ENCODE measurements around the gene GPR42.

GPR42 gene

DNA sequence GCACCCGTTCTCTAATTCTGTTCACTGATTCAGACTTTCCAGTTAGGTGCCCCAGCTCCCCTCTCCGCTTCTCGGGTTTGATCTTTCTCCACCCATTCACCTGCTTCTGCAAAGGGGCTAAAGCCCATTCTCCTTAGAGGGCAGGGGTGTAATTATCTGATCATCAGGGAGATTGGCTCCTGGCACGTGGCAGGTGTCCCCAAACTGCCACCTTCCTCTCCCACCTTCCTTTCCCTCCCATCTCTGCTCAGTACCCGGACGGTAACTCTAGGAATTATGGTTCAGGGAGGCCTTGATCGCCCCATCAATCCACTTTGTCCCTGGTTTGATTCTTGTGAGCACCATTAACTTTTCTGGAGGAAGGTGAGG is 23.0 kb upstream of the GPR42 start:
- CTCF ChIA-PET, result interaction anchor here (0.6 to 3.5 kb wide), 5 partner anchors 146 to 315 kb away, joined by 3 to 19 read pairs (median 4); no protein-coding TSS in a partner anchor
- TF ChIP-seq ZBTB1 (tag by site-specific recombination; IDR thresholded peaks at IDR 0.05) (no peak), ZSCAN23 (tag by site-specific recombination; IDR thresholded peaks at IDR 0.05) (no peak), ZNF560 (tag by site-specific recombination; IDR thresholded peaks at IDR 0.05; ENCODE audit: borderline replicate concordance) (no peak)
- TF ChIP-seq, protein P1, sequence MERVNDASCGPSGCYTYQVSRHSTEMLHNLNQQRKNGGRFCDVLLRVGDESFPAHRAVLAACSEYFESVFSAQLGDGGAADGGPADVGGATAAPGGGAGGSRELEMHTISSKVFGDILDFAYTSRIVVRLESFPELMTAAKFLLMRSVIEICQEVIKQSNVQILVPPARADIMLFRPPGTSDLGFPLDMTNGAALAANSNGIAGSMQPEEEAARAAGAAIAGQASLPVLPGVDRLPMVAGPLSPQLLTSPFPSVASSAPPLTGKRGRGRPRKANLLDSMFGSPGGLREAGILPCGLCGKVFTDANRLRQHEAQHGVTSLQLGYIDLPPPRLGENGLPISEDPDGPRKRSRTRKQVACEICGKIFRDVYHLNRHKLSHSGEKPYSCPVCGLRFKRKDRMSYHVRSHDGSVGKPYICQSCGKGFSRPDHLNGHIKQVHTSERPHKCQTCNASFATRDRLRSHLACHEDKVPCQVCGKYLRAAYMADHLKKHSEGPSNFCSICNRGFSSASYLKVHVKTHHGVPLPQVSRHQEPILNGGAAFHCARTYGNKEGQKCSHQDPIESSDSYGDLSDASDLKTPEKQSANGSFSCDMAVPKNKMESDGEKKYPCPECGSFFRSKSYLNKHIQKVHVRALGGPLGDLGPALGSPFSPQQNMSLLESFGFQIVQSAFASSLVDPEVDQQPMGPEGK (tag by site-specific recombination; IDR thresholded peaks at IDR 0.05), result no peak
- H3K4me1 ChIP-seq (ENCODE audit: control insufficient read depth, insufficient read depth, low read length), result no peaks in the 10 kb centered on the region
- no peak overlapping the region for H3K4me3 ChIP-seq (ENCODE audit: low read depth, low read length)
- H3K9me3 ChIP-seq (ENCODE audit: control insufficient read depth, insufficient read depth, low read depth, low read length), result no peaks in the 10 kb centered on the region
- H3K27ac ChIP-seq (ENCODE audit: extremely low read depth, low read depth, low read length), result no peak overlapping the region
- H3K36me3 ChIP-seq (ENCODE audit: control insufficient read depth in 2 of 2, insufficient read depth in 1 of 2, low read length in 2 of 2), result no peaks in the 10 kb centered on the region
- POLR2A ChIA-PET, result no interaction called here

DNA sequence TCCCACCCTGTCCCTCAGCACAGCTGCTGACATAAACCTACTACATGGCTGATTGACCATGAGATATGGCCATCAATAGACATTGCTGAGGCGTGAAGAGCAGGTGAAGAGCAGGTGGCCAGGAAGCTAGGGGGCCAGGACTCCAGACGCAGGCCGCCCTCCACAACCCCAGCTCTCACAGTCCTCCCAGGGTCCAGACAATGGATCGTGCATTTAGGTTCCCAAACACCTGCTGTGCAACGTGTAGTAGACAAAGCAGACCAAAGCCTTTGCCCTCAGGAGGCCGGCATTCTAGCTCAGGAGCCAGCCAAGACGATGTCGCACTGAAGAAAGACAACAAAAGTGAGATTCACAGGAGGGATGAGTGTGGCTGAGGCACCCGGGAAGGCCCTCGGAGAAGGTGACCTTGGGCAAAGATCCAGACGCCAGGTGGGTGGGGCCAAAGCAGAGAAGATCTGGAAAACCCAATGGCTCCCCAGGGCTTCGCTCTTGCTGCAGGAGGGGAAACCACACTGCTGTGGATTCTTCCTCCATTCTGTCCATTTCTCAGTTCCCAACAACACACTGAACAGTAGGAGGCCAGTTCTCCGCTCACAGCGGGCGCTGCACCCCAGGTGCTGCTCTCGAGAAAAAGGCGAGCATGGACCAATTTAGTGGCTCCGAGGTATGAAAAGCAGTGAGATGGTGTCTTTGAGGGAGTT is 21.8 kb upstream of the GPR42 start:
- TF ChIP-seq ZIC2 (tag by site-specific recombination; IDR thresholded peaks at IDR 0.05) (peak; percentile 72), ZBTB48 (tag by site-specific recombination; IDR thresholded peaks at IDR 0.05) (no peak)

GRCh38 chr19:35349614-35350521 is 21.0 kb upstream of the GPR42 start:
- Histone ChIP-seq H3K4me3 (ENCODE audit: low read depth, low read length) (no peak overlapping the region), H3K27ac (ENCODE audit: extremely low read depth, low read depth, low read length) (no peak overlapping the region), H3K4me1 (ENCODE audit: control insufficient read depth, insufficient read depth, low read length) (no peaks in the 10 kb centered on the region), H3K36me3 (ENCODE audit: control insufficient read depth in 2 of 2, insufficient read depth in 1 of 2, low read length in 2 of 2) (no peaks in the 10 kb centered on the region), H3K9me3 (ENCODE audit: control insufficient read depth, insufficient read depth, low read depth, low read length) (no peaks in the 10 kb centered on the region)
- POLR2A ChIA-PET, result interaction anchor here (0.6 to 1.8 kb wide), 2 partner anchors 24 to 161 kb away, joined by 4 to 6 read pairs; no protein-coding TSS in a partner anchor
- CTCF ChIA-PET, result interaction anchor here (0.5 to 10.6 kb wide), 4 partner anchors 18 to 199 kb away, joined by 3 to 157 read pairs (median 7); no protein-coding TSS in a partner anchor
- TF ChIP-seq ZFP37 (tag by site-specific recombination; IDR thresholded peaks at IDR 0.05), result no peak
- TF ChIP-seq, protein P2, sequence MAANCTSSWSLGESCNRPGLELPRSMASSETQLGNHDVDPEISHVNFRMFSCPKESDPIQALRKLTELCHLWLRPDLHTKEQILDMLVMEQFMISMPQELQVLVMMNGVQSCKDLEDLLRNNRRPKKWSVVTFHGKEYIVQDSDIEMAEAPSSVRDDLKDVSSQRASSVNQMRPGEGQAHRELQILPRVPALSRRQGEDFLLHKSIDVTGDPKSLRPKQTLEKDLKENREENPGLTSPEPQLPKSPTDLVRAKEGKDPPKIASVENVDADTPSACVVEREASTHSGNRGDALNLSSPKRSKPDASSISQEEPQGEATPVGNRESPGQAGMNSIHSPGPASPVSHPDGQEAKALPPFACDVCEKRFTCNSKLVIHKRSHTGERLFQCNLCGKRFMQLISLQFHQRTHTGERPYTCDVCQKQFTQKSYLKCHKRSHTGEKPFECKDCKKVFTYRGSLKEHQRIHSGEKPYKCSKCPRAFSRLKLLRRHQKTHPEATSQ (tag by site-specific recombination; IDR thresholded peaks at IDR 0.05), result no peak
- TF ChIP-seq ZSCAN30 (tag by site-specific recombination; IDR thresholded peaks at IDR 0.05), result no peak
- TF ChIP-seq, protein P3, sequence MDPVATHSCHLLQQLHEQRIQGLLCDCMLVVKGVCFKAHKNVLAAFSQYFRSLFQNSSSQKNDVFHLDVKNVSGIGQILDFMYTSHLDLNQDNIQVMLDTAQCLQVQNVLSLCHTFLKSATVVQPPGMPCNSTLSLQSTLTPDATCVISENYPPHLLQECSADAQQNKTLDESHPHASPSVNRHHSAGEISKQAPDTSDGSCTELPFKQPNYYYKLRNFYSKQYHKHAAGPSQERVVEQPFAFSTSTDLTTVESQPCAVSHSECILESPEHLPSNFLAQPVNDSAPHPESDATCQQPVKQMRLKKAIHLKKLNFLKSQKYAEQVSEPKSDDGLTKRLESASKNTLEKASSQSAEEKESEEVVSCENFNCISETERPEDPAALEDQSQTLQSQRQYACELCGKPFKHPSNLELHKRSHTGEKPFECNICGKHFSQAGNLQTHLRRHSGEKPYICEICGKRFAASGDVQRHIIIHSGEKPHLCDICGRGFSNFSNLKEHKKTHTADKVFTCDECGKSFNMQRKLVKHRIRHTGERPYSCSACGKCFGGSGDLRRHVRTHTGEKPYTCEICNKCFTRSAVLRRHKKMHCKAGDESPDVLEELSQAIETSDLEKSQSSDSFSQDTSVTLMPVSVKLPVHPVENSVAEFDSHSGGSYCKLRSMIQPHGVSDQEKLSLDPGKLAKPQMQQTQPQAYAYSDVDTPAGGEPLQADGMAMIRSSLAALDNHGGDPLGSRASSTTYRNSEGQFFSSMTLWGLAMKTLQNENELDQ (tag by site-specific recombination; IDR thresholded peaks at IDR 0.05; ENCODE audit: low read depth), result no peak
- no peak for TF ChIP-seq MYNN (tag by site-specific recombination; IDR thresholded peaks at IDR 0.05; ENCODE audit: borderline replicate concordance)
- no peak for TF ChIP-seq HOXA7 (CRISPR knock-in tag; IDR thresholded peaks at IDR 0.05; ENCODE audit: borderline replicate concordance)
- TF ChIP-seq PRDM10 (tag by site-specific recombination; IDR thresholded peaks at IDR 0.05), result no peak
- TF ChIP-seq OSR2 (tag by site-specific recombination; IDR thresholded peaks at IDR 0.05), result no peak
- TF ChIP-seq ZNF792 (tag by site-specific recombination; IDR thresholded peaks at IDR 0.05), result no peak
- no peak for TF ChIP-seq ZNF561 (tag by site-specific recombination; IDR thresholded peaks at IDR 0.05; ENCODE audit: borderline replicate concordance)
- no peak for TF ChIP-seq REPIN1 (tag by site-specific recombination; IDR thresholded peaks at IDR 0.05; ENCODE audit: low read depth)
- TF ChIP-seq ZNF248 (tag by site-specific recombination; IDR thresholded peaks at IDR 0.05), result no peak
- TF ChIP-seq GLIS2 (tag by site-specific recombination; IDR thresholded peaks at IDR 0.05), result 0 out of 2 replicates have a peak, but pooled peaks have one; percentile 24

More for the DNA sequence above, 21.8 kb upstream of the GPR42 start:
- POLR2A ChIA-PET, result interaction anchor here (0.6 to 1.8 kb wide), 2 partner anchors 25 to 161 kb away, joined by 4 to 6 read pairs; no protein-coding TSS in a partner anchor
- no peaks in the 10 kb centered on the region for H3K36me3 ChIP-seq (ENCODE audit: control insufficient read depth in 2 of 2, insufficient read depth in 1 of 2, low read length in 2 of 2)
- H3K4me1 ChIP-seq (ENCODE audit: control insufficient read depth, insufficient read depth, low read length), result no peaks in the 10 kb centered on the region
- H3K27ac ChIP-seq (ENCODE audit: extremely low read depth, low read depth, low read length), result no peak overlapping the region
- no peak overlapping the region for H3K4me3 ChIP-seq (ENCODE audit: low read depth, low read length)
- CTCF ChIA-PET, result interaction anchor here (0.5 to 10.6 kb wide), 9 partner anchors 17 to 200 kb away, joined by 3 to 157 read pairs (median 3); no protein-coding TSS in a partner anchor
- no peaks in the 10 kb centered on the region for H3K9me3 ChIP-seq (ENCODE audit: control insufficient read depth, insufficient read depth, low read depth, low read length)
